ENCODE data around the gene INS. TPM values are rescaled to one million over a fixed set of nuclear protein-coding genes. Genes with fewer than 3 reads are reported as not detected.
A peak's percentile ranks its signal among the peaks of the same experiment; 100 is the strongest.

Gene INS
- total RNA-seq, 1 donor from 2014 or later = not detected

DNA sequence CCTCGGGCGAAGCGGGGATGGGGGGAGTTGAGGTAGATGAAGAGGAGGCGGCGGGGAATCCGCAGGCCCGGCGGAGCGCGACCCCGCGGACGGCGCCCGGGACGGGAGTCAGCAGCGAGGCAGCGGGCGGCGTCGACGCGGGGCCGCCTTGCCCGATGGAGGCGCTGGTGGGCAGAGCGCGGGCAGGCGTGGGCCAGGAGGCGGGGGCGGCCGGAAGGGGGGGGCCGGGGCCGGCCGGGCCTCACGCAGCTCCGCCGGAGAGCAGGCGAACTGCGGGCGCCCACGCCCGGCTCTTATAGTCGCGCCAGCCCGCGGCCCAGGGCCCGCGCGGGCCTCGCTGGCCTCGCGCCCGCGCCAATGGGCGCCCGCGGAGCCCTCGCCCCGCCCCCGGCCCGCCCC is 21.9 kb downstream of the INS start, which contains the start of gene IGF2:
TSS of gene IGF2 (minus strand) at position 267 of the 399 bp plus-strand sequence. CDS start 3,866 bp downstream, outside the sequence.
- Histone ChIP-seq H3K4me3 (ENCODE audit: insufficient read depth, low read depth, low read length) (no peak within 1 kb of the TSS), H4K20me1 (ENCODE audit: insufficient read depth, low read length) (peaks cover 10% of the 10 kb centered on the region), H3K9me3 (ENCODE audit: insufficient read depth, low read depth, low read length) (no peaks in the 10 kb centered on the region), H3K36me3 (ENCODE audit: insufficient read depth, low read length) (no peaks in the 10 kb centered on the region), H2AFZ (ENCODE audit: low read depth, low read length) (no peak within 1 kb of the TSS), H3K4me1 (ENCODE audit: insufficient read depth, low read length) (no peaks in the 10 kb centered on the region), H3K4me2 (ENCODE audit: low read length) (peak within 1 kb of the TSS; percentile 79), H3K9ac (ENCODE audit: low read length) (no peak within 1 kb of the TSS), H3K27ac (ENCODE audit: low read depth, low read length) (no peak within 1 kb of the TSS), H3K79me2 (ENCODE audit: insufficient read depth, low read length) (no peaks in the 10 kb centered on the region), H3K27me3 (ENCODE audit: insufficient read depth, low read length) (peaks cover 43% of the 10 kb centered on the region)
- DNase-seq (ENCODE audit: low read depth) (no peak), FAIRE-seq (no peak)
- H3K27ac Mint-ChIP-seq (ENCODE audit: unreplicated experiment) = peak within 1 kb of the TSS; percentile 53
- no peak for TF ChIP-seq CTCF (IDR thresholded peaks at IDR 0.05; ENCODE audit: insufficient read depth, low read depth, low read length)
- no peaks in the 10 kb centered on the region for H3K9me3 Mint-ChIP-seq (ENCODE audit: unreplicated experiment)
- no peaks in the 10 kb centered on the region for H3K36me3 Mint-ChIP-seq (ENCODE audit: low read depth, unreplicated experiment)
- H3K4me3 Mint-ChIP-seq (ENCODE audit: unreplicated experiment) = peak within 1 kb of the TSS; percentile 77
- no peaks in the 10 kb centered on the region for H3K4me1 Mint-ChIP-seq (ENCODE audit: low read depth, unreplicated experiment)
- H3K27me3 Mint-ChIP-seq (ENCODE audit: low read depth, unreplicated experiment) = peaks cover 39% of the 10 kb centered on the region

- peak overlapping the region; percentile 79 for H3K4me2 ChIP-seq (ENCODE audit: low read length)
- no peaks in the 10 kb centered on the region for H3K36me3 ChIP-seq (ENCODE audit: insufficient read depth, low read length)
- peak; percentile 89 for TF ChIP-seq EZH2 (IDR thresholded peaks at IDR 0.05; ENCODE audit: insufficient read depth, low read length)
- no peak for TF ChIP-seq CTCF (IDR thresholded peaks at IDR 0.05; ENCODE audit: insufficient read depth, low read depth, low read length)
- Mint-ChIP-seq H3K9me3 (ENCODE audit: unreplicated experiment) (no peaks in the 10 kb centered on the region), H3K27ac (ENCODE audit: unreplicated experiment) (peak overlapping the region; percentile 53), H3K27me3 (ENCODE audit: low read depth, unreplicated experiment) (peaks cover 40% of the 10 kb centered on the region), H3K4me3 (ENCODE audit: unreplicated experiment) (peak overlapping the region; percentile 77), H3K4me1 (ENCODE audit: low read depth, unreplicated experiment) (no peaks in the 10 kb centered on the region), H3K36me3 (ENCODE audit: low read depth, unreplicated experiment) (no peaks in the 10 kb centered on the region)
- H3K79me2 ChIP-seq (ENCODE audit: insufficient read depth, low read length) = no peaks in the 10 kb centered on the region
- no peak for FAIRE-seq
- no peak overlapping the region for H3K4me3 ChIP-seq (ENCODE audit: insufficient read depth, low read depth, low read length)
- peaks cover 10% of the 10 kb centered on the region for H4K20me1 ChIP-seq (ENCODE audit: insufficient read depth, low read length)
- H3K4me1 ChIP-seq (ENCODE audit: insufficient read depth, low read length) = no peaks in the 10 kb centered on the region
- no peak overlapping the region for H3K27ac ChIP-seq (ENCODE audit: low read depth, low read length)
- no peak overlapping the region for H2AFZ ChIP-seq (ENCODE audit: low read depth, low read length)
- H3K27me3 ChIP-seq (ENCODE audit: insufficient read depth, low read length) = peaks cover 37% of the 10 kb centered on the region
- no peak for DNase-seq (ENCODE audit: low read depth)
- no peaks in the 10 kb centered on the region for H3K9me3 ChIP-seq (ENCODE audit: insufficient read depth, low read depth, low read length)
- H3K9ac ChIP-seq (ENCODE audit: low read length) = no peak overlapping the region
These were observed 22.4 kb downstream of the INS start for GRCh38 chr11:2138431-2139122.

- no peak for TF ChIP-seq EZH2 (IDR thresholded peaks at IDR 0.05; ENCODE audit: insufficient read depth, low read length)
- no peak for TF ChIP-seq CTCF (IDR thresholded peaks at IDR 0.05; ENCODE audit: insufficient read depth, low read depth, low read length)
- Histone ChIP-seq H3K9ac (ENCODE audit: low read length) (no peak overlapping the region), H3K27me3 (ENCODE audit: insufficient read depth, low read length) (peaks cover 35% of the 10 kb centered on the region), H3K4me3 (ENCODE audit: insufficient read depth, low read depth, low read length) (no peak overlapping the region), H3K4me2 (ENCODE audit: low read length) (peak overlapping the region; percentile 79), H3K36me3 (ENCODE audit: insufficient read depth, low read length) (no peaks in the 10 kb centered on the region), H3K4me1 (ENCODE audit: insufficient read depth, low read length) (no peaks in the 10 kb centered on the region), H3K79me2 (ENCODE audit: insufficient read depth, low read length) (no peaks in the 10 kb centered on the region), H3K9me3 (ENCODE audit: insufficient read depth, low read depth, low read length) (no peaks in the 10 kb centered on the region), H2AFZ (ENCODE audit: low read depth, low read length) (no peak overlapping the region), H3K27ac (ENCODE audit: low read depth, low read length) (no peak overlapping the region), H4K20me1 (ENCODE audit: insufficient read depth, low read length) (peaks cover 10% of the 10 kb centered on the region)
- Mint-ChIP-seq H3K27me3 (ENCODE audit: low read depth, unreplicated experiment) (peaks cover 36% of the 10 kb centered on the region), H3K4me1 (ENCODE audit: low read depth, unreplicated experiment) (no peaks in the 10 kb centered on the region), H3K36me3 (ENCODE audit: low read depth, unreplicated experiment) (no peaks in the 10 kb centered on the region), H3K9me3 (ENCODE audit: unreplicated experiment) (no peaks in the 10 kb centered on the region), H3K27ac (ENCODE audit: unreplicated experiment) (no peak overlapping the region), H3K4me3 (ENCODE audit: unreplicated experiment) (peak overlapping the region; percentile 77)
- FAIRE-seq (no peak), DNase-seq (ENCODE audit: low read depth) (no peak)
These were observed 23.0 kb downstream of the INS start for GRCh38 chr11:2138068-2138430.
